HepG2 (cell line): ENCODE measurements around the gene FAM229A. TPM values are rescaled to one million over a fixed set of nuclear protein-coding genes. Genes with fewer than 3 reads are reported as not detected.
A peak's percentile ranks its signal among the peaks of the same experiment; 100 is the strongest.

Experiments
- CBX1 ChIP-seq: IDR thresholded peaks from one replicate; pipeline ENCODE4 v1.6.1; 2016; ENCODE audit warnings: antibody characterized with exemption, low read depth
- CREB1 ChIP-seq, 2 experiments: fragments of 450-650 bp in 1 of 2; IDR thresholded peaks; 2 replicates each; pipeline ENCODE4 v1.6.1; 2016 to 2017; ENCODE audit warnings: control low read depth in 1 of 2, mild to moderate bottlenecking in 1 of 2, missing compliant biosample characterization in 1 of 2, missing genetic modification characterization in 1 of 2
- HMG20A ChIP-seq: IDR thresholded peaks from 2 replicates; pipeline ENCODE4 v1.6.1; 2016; ENCODE audit warnings: borderline replicate concordance
- HMG20B ChIP-seq: conservative IDR thresholded peaks from 2 replicates; pipeline ENCODE4 v1.6.1; 2016; ENCODE audit warnings: missing genetic modification reagents, missing compliant biosample characterization
- KIAA2018 ChIP-seq: sonication (generic); formaldehyde crosslinking; IDR thresholded peaks from 2 replicates; pipeline ENCODE4 v1.5.0; 2020; ENCODE audit warnings: mild to moderate bottlenecking, missing genetic modification reagents, borderline replicate concordance
- MEIS2 ChIP-seq: sonication (generic); formaldehyde crosslinking; IDR thresholded peaks from 2 replicates; pipeline ENCODE4 v1.9.0; 2021; ENCODE audit warnings: mild to moderate bottlenecking, missing genetic modification reagents
- MIER2 ChIP-seq: IDR thresholded peaks from 2 replicates; pipeline ENCODE4 v1.6.1; 2016; ENCODE audit warnings: missing biosample characterization, missing genetic modification reagents
- MTA1 ChIP-seq: sonication (generic); formaldehyde crosslinking; IDR thresholded peaks from 2 replicates; pipeline ENCODE4 v1.4.0; 2020; ENCODE audit warnings: missing genetic modification reagents, mild to moderate bottlenecking, borderline replicate concordance
- NR1H2 ChIP-seq: sonication (generic); formaldehyde crosslinking; IDR thresholded peaks from 2 replicates; pipeline ENCODE4 v1.8.1; 2022; ENCODE audit warnings: low read depth, missing genetic modification reagents, borderline replicate concordance
- SOX5 ChIP-seq: IDR thresholded peaks from 2 replicates; pipeline ENCODE4 v1.6.1; 2016; ENCODE audit warnings: borderline replicate concordance
- SP140L ChIP-seq: sonication (generic); formaldehyde crosslinking; IDR thresholded peaks from 2 replicates; pipeline ENCODE4 v1.4.0; 2020; ENCODE audit warnings: missing genetic modification reagents, borderline replicate concordance
- SRSF4 ChIP-seq: fragments of 200-400 bp; formaldehyde crosslinking; IDR thresholded peaks from one replicate; pipeline ENCODE4 v1.6.1; 2018; ENCODE audit warnings: mild to moderate bottlenecking, low read depth, low read length, moderate library complexity; ENCODE audit not compliant: poor library complexity, severe bottlenecking
- ZKSCAN1 ChIP-seq: fragments of 150-350 bp; IDR thresholded peaks from 2 replicates; pipeline ENCODE4 v1.6.1; 2014; ENCODE audit warnings: low read length
- ZMYM2 ChIP-seq: sonication (generic); formaldehyde crosslinking; IDR thresholded peaks from 2 replicates; pipeline ENCODE4 v1.8.0; 2022; ENCODE audit warnings: mild to moderate bottlenecking, missing genetic modification reagents
- ZNF317 ChIP-seq: sonication (generic); formaldehyde crosslinking; IDR thresholded peaks from 2 replicates; pipeline ENCODE4 v1.5.0; 2020; ENCODE audit warnings: mild to moderate bottlenecking, missing genetic modification reagents
- ZNF446 ChIP-seq: sonication (generic); formaldehyde crosslinking; IDR thresholded peaks from 2 replicates; pipeline ENCODE4 v1.5.0; 2020; ENCODE audit warnings: mild to moderate bottlenecking, missing genetic modification reagents
- ZNF720 ChIP-seq: sonication (generic); formaldehyde crosslinking; IDR thresholded peaks from 2 replicates; pipeline ENCODE4 v1.4.0; 2020; ENCODE audit warnings: missing genetic modification reagents
- ZNF776 ChIP-seq: sonication (generic); formaldehyde crosslinking; IDR thresholded peaks from 2 replicates; pipeline ENCODE4 v1.4.0; 2020; ENCODE audit warnings: mild to moderate bottlenecking, missing genetic modification reagents
- polyA plus RNA-seq, 8 experiments: library from polyadenylated mRNA; depleted of rRNA in 3 of 8; stranded (reverse) in 7 of 8; unstranded in 1 of 8; fragments of >200 nt; fragmentation: Illumina TruSeq in 4 of 8; extraction: Trizol in 4 of 8; gene quantifications; 2 replicates each; pipeline versions ENCODE4 v1.2.1 to v1.2.3, GENCODE V29; 2011 to 2016; ENCODE audit warnings: low read depth in 4 of 8, missing spikeins in 1 of 8, mixed read lengths in 1 of 8; ENCODE audit not compliant: insufficient read depth in 1 of 8
- total RNA-seq, 5 experiments: library from RNA; depleted of rRNA; stranded (reverse); fragments of >200 nt; fragmentation: Illumina TruSeq; extraction: Trizol; gene quantifications; 2 replicates each; pipeline ENCODE4 v1.2.3, GENCODE V29; 2016; ENCODE audit warnings: low read depth in 1 of 5
- TF ChIP-seq, protein P1 (sequence below): sonication (generic); formaldehyde crosslinking; IDR thresholded peaks from 2 replicates; pipeline ENCODE4 v1.4.0; 2020; ENCODE audit warnings: missing genetic modification reagents, borderline replicate concordance

Gene FAM229A
- total and polyA plus RNA-seq, 2 of the 13 experiments (the other 11 are each of a cell fraction or from before 2014, with no cell fraction given): 3.2 to 17.6 TPM

DNA sequence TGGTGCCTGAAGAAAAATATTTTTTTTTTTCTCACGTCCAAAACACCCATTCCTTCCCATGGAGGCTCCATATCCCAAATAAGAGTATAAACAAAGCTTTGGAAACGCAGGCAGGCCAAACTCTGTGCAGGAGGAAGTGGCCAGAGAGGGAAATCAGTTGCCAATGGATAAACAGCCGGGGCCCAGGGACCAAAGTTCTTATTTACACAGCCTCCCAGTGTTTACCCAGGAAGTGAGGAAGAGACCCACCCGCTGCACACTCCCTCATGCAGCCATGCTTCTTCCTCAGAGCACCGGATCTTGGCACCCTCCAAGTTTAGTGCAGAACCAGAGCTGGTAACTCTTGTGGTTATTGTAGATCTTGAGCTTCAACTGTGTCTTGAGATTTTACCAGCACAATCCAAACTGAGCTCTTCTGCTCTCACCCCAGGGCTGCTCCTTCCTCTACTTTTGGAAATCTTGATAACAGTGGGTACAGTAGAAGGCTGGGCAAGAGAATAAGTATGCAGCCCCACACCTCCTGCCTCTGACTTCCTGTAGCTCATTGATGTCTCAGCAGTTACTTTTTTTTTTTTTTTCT is 40.5 kb downstream of the FAM229A start (continued):
- TF ChIP-seq SP140L: no peak
- TF ChIP-seq ZNF446 (CRISPR knock-in tag): no peak
- TF ChIP-seq KIAA2018 (CRISPR knock-in tag): no peak
- TF ChIP-seq SOX5: peak; percentile 62
- no peak for TF ChIP-seq CREB1 (IDR thresholded peaks at IDR 0.05)
- TF ChIP-seq CREB1 (CRISPR knock-in tag; IDR thresholded peaks at IDR 0.05): peak; percentile 85
- TF ChIP-seq ZKSCAN1: no peak
- TF ChIP-seq MIER2: peak; percentile 64; the same call in 1 of the 2 replicates
- TF ChIP-seq CBX1: no peak
- TF ChIP-seq, protein P1, sequence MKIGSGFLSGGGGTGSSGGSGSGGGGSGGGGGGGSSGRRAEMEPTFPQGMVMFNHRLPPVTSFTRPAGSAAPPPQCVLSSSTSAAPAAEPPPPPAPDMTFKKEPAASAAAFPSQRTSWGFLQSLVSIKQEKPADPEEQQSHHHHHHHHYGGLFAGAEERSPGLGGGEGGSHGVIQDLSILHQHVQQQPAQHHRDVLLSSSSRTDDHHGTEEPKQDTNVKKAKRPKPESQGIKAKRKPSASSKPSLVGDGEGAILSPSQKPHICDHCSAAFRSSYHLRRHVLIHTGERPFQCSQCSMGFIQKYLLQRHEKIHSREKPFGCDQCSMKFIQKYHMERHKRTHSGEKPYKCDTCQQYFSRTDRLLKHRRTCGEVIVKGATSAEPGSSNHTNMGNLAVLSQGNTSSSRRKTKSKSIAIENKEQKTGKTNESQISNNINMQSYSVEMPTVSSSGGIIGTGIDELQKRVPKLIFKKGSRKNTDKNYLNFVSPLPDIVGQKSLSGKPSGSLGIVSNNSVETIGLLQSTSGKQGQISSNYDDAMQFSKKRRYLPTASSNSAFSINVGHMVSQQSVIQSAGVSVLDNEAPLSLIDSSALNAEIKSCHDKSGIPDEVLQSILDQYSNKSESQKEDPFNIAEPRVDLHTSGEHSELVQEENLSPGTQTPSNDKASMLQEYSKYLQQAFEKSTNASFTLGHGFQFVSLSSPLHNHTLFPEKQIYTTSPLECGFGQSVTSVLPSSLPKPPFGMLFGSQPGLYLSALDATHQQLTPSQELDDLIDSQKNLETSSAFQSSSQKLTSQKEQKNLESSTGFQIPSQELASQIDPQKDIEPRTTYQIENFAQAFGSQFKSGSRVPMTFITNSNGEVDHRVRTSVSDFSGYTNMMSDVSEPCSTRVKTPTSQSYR (CRISPR knock-in tag): no peak
- TF ChIP-seq SRSF4: no peak
- peak; percentile 72; the same call in 1 of the 2 replicates for TF ChIP-seq MTA1
- peak; percentile 86 for TF ChIP-seq ZNF317
- TF ChIP-seq ZNF720 (CRISPR knock-in tag): no peak
- no peak for TF ChIP-seq NR1H2 (CRISPR knock-in tag)
- TF ChIP-seq HMG20B (CRISPR knock-in tag): peak; percentile 82; the same call in 1 of the 2 replicates
- TF ChIP-seq MEIS2 (CRISPR knock-in tag): peak; percentile 55; the same call in 1 of the 2 replicates
- peak; percentile 63 for TF ChIP-seq ZMYM2 (CRISPR knock-in tag)
- TF ChIP-seq HMG20A: peak; percentile 84
- no peak for TF ChIP-seq ZNF776 (CRISPR knock-in tag)
